ENCODE results near the gene SPEF1. TPM values are rescaled to one million over a fixed set of nuclear protein-coding genes. Genes with fewer than 3 reads are reported as not detected.

The SPEF1 gene
- total and polyA plus RNA-seq, 2 of the 13 experiments (the other 11 are each of a cell fraction or from before 2014, with no cell fraction given): 0.11 to 0.27 TPM

DNA sequence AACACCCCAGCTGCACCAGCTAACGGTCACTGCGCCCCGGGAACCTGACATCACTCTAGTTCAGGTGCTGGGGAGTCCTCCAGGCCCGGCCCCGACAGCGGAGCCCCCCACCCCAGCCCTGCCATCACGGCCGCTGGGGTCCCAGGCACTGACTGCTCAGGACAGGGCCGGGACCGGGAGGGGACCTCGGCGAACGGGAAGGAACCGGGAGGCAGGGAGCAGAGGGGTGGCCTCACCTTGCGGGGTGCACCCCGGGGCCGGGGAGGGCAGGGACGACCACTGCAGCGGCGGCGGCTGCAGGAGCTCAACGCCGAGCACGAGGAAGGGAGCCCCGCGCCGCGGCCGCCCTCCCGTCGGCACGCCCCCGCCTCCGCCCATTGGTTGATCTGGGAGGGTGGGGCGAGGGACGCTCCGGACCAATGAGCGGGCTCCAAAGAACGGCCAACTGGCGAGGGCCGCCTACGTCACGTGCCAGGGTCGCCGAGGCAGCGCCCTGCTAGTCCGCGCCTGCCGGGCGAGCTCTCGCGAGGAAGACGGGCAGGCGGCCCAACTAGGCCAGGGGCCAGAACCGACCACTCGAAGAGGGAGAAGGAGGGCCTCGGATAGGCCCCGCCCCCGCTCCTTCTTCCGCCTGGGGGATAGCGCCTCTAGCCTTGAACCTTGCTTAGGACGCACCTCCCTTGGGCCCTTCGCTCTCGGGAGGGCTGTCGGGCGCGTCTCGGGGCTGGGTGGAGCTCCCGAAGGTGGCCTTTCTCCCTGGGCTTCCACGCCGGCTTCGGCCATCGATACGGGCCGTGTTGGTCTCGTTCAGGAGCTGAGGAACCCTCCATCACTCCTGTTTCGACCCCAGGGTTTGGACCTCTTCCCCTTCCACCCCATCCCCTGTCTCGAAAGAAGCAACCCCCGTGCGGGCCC, 13.6 kb downstream of the SPEF1 start, which contains the start of gene ADISSP (continued):
- TF ChIP-seq ARID5B (CRISPR knock-in tag; IDR thresholded peaks at IDR 0.05) (peak; percentile 43; the same call in 1 of the 2 replicates), RAD21 (CRISPR knock-in tag; IDR thresholded peaks at IDR 0.05) (peak; percentile 23), ZNF546 (CRISPR knock-in tag; conservative IDR thresholded peaks at IDR 0.05) (peak; percentile 80; the same call in 1 of the 2 replicates), ZNF354B (CRISPR knock-in tag; IDR thresholded peaks at IDR 0.05) (peak; percentile 6), KDM4B (CRISPR knock-in tag; IDR thresholded peaks at IDR 0.05) (peak; percentile 62), MTA3 (CRISPR knock-in tag; IDR thresholded peaks at IDR 0.05) (0 out of 2 replicates have a peak, but pooled peaks have one; percentile 79), RFX1 (IDR thresholded peaks at IDR 0.05) (no peak), CBFB (CRISPR knock-in tag; IDR thresholded peaks at IDR 0.05) (peak; percentile 69; the same call in 1 of the 2 replicates), TAF1 (CRISPR knock-in tag; IDR thresholded peaks at IDR 0.05) (peak; percentile 89), ZNF275 (CRISPR knock-in tag; IDR thresholded peaks at IDR 0.05; ENCODE audit: borderline replicate concordance) (peak; percentile 83; the same call in 1 of the 2 replicates), SRSF4 (IDR thresholded peaks at IDR 0.05; ENCODE audit: low read depth, low read length, poor library complexity, severe bottlenecking) (no peak), CHD2 (IDR thresholded peaks at IDR 0.05; ENCODE audit: low read depth, low read length) (peak; percentile 97), CBX5 (CRISPR knock-in tag; IDR thresholded peaks at IDR 0.05; ENCODE audit: borderline replicate concordance) (no peak; the same call in 1 of the 2 replicates), ZNF784 (CRISPR knock-in tag; IDR thresholded peaks at IDR 0.05; ENCODE audit: borderline replicate concordance) (peak; percentile 94), SP140L (CRISPR knock-in tag; IDR thresholded peaks at IDR 0.05; ENCODE audit: borderline replicate concordance) (no peak), NPAS2 (CRISPR knock-in tag; IDR thresholded peaks at IDR 0.05; ENCODE audit: borderline replicate concordance) (no peak), ZNF333 (CRISPR knock-in tag; IDR thresholded peaks at IDR 0.05; ENCODE audit: borderline replicate concordance) (peak; percentile 55; the same call in 1 of the 2 replicates), ZNF251 (CRISPR knock-in tag; IDR thresholded peaks at IDR 0.05) (0 out of 2 replicates have a peak, but pooled peaks have one; percentile 97), GPBP1L1 (CRISPR knock-in tag; IDR thresholded peaks at IDR 0.05) (no peak), NFYC (CRISPR knock-in tag; IDR thresholded peaks at IDR 0.05) (peak; percentile 93), ZKSCAN5 (CRISPR knock-in tag; IDR thresholded peaks at IDR 0.05) (peak; percentile 61)
- TF ChIP-seq, protein P1, sequence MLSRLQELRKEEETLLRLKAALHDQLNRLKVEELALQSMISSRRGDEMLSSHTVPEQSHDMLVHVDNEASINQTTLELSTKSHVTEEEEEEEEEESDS (CRISPR knock-in tag; IDR thresholded peaks at IDR 0.05; ENCODE audit: borderline replicate concordance): peak; percentile 87; the same call in 1 of the 2 replicates
